ENCODE results near the gene CDKN2AIPNL.
"Not testable (repeated sequence)": the region's sequence is repeated elsewhere in the genome, so short reads cannot be mapped to it uniquely, and the experiment has no call there.

Gene CDKN2AIPNL

GRCh38 chr5:134397196-134397595, 14.5 kb downstream of the CDKN2AIPNL start:
- no peak for FAIRE-seq

GRCh38 chr5:134396274-134396673, 15.4 kb downstream of the CDKN2AIPNL start:
- FAIRE-seq: no peak

- FAIRE-seq: no peak
These were observed 16.7 kb downstream of the CDKN2AIPNL start for GRCh38 chr5:134394932-134395331.

GRCh38 chr5:134392301-134392700, 19.4 kb downstream of the CDKN2AIPNL start:
- FAIRE-seq: no peak

- FAIRE-seq: no peak
These were observed 24.2 kb downstream of the CDKN2AIPNL start for GRCh38 chr5:134387443-134387842.

GRCh38 chr5:134383980-134384697, 27.5 kb downstream of the CDKN2AIPNL start:
- FAIRE-seq: no peak

GRCh38 chr5:134382204-134382603, 29.5 kb downstream of the CDKN2AIPNL start:
- FAIRE-seq: not testable (repeated sequence)

- no peak for FAIRE-seq
These were observed 31.3 kb downstream of the CDKN2AIPNL start for GRCh38 chr5:134380346-134380745.

GRCh38 chr5:134374232-134374631, 37.4 kb downstream of the CDKN2AIPNL start:
- no peak for FAIRE-seq

GRCh38 chr5:134373633-134374032, 38.0 kb downstream of the CDKN2AIPNL start:
- FAIRE-seq: not testable (repeated sequence)

GRCh38 chr5:134371834-134372340, 39.8 kb downstream of the CDKN2AIPNL start:
- no peak for FAIRE-seq

- peak; percentile 92 for FAIRE-seq
These were observed 40.5 kb downstream of the CDKN2AIPNL start, which contains the start of gene UBE2B for GRCh38 chr5:134370871-134371833. Gene UBE2B (plus strand): TSS chr5:134371569. CDS start chr5:134371596, 27 bp downstream.

- FAIRE-seq: peak; percentile 9
These were observed 41.3 kb downstream of the CDKN2AIPNL start for GRCh38 chr5:134370311-134370870.

- no peak for FAIRE-seq
These were observed 46.1 kb downstream of the CDKN2AIPNL start for GRCh38 chr5:134365604-134366003.

GRCh38 chr5:134355681-134356080, 56.0 kb downstream of the CDKN2AIPNL start:
- FAIRE-seq: no peak

Data from islet of Langerhans (tissue), 1 donor.